NCI-H2171 treated with DMSO at 0.1 percent for 48 hours (cell line): Measurements from ENCODE around the gene PTGS2.
"Not testable (repeated sequence)": the region's sequence is repeated elsewhere in the genome, so short reads cannot be mapped to it uniquely, and the experiment has no call there.

Experiments used
- DNase-seq: peaks from one replicate; lab custom pipeline; 2025; lab: John Stamatoyannopoulos, UW

PTGS2 gene

GRCh38 chr1:186670297-186671135 is 9.7 kb downstream of the PTGS2 start:
- DNase-seq: no peak

GRCh38 chr1:186669784-186670183 is 10.4 kb downstream of the PTGS2 start:
- DNase-seq: not testable (repeated sequence)

- not testable (repeated sequence) for DNase-seq
Measured at GRCh38 chr1:186664217-186664616, 16.0 kb downstream of the PTGS2 start.

GRCh38 chr1:186662752-186663151 is 17.5 kb downstream of the PTGS2 start:
- no peak for DNase-seq

GRCh38 chr1:186659890-186660341 is 20.3 kb downstream of the PTGS2 start:
- no peak for DNase-seq

GRCh38 chr1:186658999-186659398 is 21.2 kb downstream of the PTGS2 start:
- no peak for DNase-seq

- DNase-seq: no peak
Measured at GRCh38 chr1:186657481-186657880, 22.7 kb downstream of the PTGS2 start.

- DNase-seq: no peak
Measured at GRCh38 chr1:186655876-186656275, 24.3 kb downstream of the PTGS2 start.

GRCh38 chr1:186654741-186655140 is 25.5 kb downstream of the PTGS2 start:
- DNase-seq: no peak

GRCh38 chr1:186653312-186653711 is 26.9 kb downstream of the PTGS2 start:
- DNase-seq: no peak

- no peak for DNase-seq
Measured at GRCh38 chr1:186648613-186649012, 31.6 kb downstream of the PTGS2 start.

GRCh38 chr1:186647985-186648384 is 32.2 kb downstream of the PTGS2 start:
- DNase-seq: not testable (repeated sequence)

- DNase-seq: no peak
Measured at GRCh38 chr1:186643614-186644013, 36.6 kb downstream of the PTGS2 start.

- DNase-seq: not testable (repeated sequence)
Measured at GRCh38 chr1:186637567-186637966, 42.7 kb downstream of the PTGS2 start.

GRCh38 chr1:186636786-186637185 is 43.4 kb downstream of the PTGS2 start:
- DNase-seq: no peak

- DNase-seq: peak; percentile 23
Measured at GRCh38 chr1:186634511-186634910, 45.7 kb downstream of the PTGS2 start.

- DNase-seq: no peak
Measured at GRCh38 chr1:186633116-186633515, 47.1 kb downstream of the PTGS2 start.

- DNase-seq: no peak
Measured at GRCh38 chr1:186629341-186629740, 50.9 kb downstream of the PTGS2 start.

- no peak for DNase-seq
Measured at GRCh38 chr1:186628910-186629309, 51.3 kb downstream of the PTGS2 start.

GRCh38 chr1:186627019-186627418 is 53.2 kb downstream of the PTGS2 start:
- no peak for DNase-seq

- no peak for DNase-seq
Measured at GRCh38 chr1:186626356-186626932, 53.8 kb downstream of the PTGS2 start.

GRCh38 chr1:186623551-186623950 is 56.7 kb downstream of the PTGS2 start:
- no peak for DNase-seq
